Measurements from ENCODE around the gene TCF25. TPM values are rescaled to one million over a fixed set of nuclear protein-coding genes. Genes with fewer than 3 reads are reported as not detected.

TCF25 gene
- total RNA-seq, 4 donors from 2014 or later, result 144 to 266 (median 201) TPM

GRCh38 chr16:89903908-89904515 is 30.6 kb downstream of the TCF25 start:
- WGBS, 2 donors, result 93 to 97% methylated on average over 15 to 19 of the region's 19 CpGs
- H3K4me1 ChIP-seq, result no peaks in the 10 kb centered on the region
- intact Hi-C loops (cut with DNase I), result no loop called here
- TF ChIP-seq POLR2A (IDR thresholded peaks at IDR 0.05) (no peak), CTCF (IDR thresholded peaks at IDR 0.05) (no peak)
- peaks cover 54 to 76% of the 10 kb centered on the region in 2 donors for H3K36me3 ChIP-seq
- no peaks in the 10 kb centered on the region for H3K27me3 ChIP-seq
- H3K9me3 ChIP-seq, result no peaks in the 10 kb centered on the region
- no peak for DNase-seq
- H3K4me3 ChIP-seq (replicated peaks in 1 of 3), result no peak overlapping the region
- H3K27ac ChIP-seq, result no peak overlapping the region

- Histone ChIP-seq H3K4me3 (replicated peaks in 1 of 3) (no peak overlapping the region), H3K27me3 (no peaks in the 10 kb centered on the region), H3K27ac (no peak overlapping the region), H3K9me3 (no peaks in the 10 kb centered on the region), H3K36me3 (peaks cover 48 to 69% of the 10 kb centered on the region in 2 donors), H3K4me1 (no peaks in the 10 kb centered on the region)
- DNase-seq, result no peak
- 82 to 88% methylated on average over 17 to 31 of the region's 31 CpGs for WGBS, 2 donors
- intact Hi-C loops (cut with DNase I), result no loop called here
- TF ChIP-seq CTCF (IDR thresholded peaks at IDR 0.05) (no peak), POLR2A (IDR thresholded peaks at IDR 0.05) (no peak)
These were observed 31.5 kb downstream of the TCF25 start for GRCh38 chr16:89904606-89905510.

DNA sequence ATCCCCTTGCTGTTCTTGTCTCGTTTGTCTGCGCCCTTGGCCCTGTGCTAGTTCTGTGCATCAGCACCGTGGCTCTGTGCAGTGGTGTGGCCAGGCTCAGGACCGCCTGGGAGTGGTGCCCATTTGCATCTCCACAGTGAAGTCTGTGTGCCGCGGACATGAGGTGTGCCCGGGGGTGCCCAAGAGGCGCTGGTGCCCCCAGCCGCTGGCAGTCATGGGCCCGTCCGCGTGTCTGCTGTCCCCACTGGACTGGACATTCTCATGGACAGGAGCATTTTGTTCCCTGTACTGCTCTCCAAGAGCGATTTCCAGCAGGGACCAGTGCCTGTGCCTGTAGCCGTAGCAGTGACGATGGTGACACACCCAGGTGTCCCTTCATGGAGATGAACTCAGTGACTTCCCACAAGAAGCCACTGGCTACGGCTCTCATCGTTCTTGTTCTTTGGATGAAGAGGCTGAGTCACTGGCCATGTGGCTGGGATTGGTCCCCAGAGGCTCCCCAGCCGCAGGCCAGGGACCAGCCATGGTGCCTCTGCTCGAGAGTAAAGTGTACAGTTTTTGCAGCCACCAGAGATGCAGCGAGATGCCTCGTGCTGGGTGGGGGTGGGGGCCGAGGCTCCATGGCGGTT is 32.2 kb downstream of the TCF25 start:
- intact Hi-C loops (cut with DNase I), result no loop called here
- no peaks in the 10 kb centered on the region for H3K4me1 ChIP-seq
- H3K27ac ChIP-seq, result no peak overlapping the region
- DNase-seq, result no peak
- TF ChIP-seq POLR2A (IDR thresholded peaks at IDR 0.05), result no peak
- TF ChIP-seq CTCF (IDR thresholded peaks at IDR 0.05), result no peak
- H3K4me3 ChIP-seq (replicated peaks in 1 of 3), result no peak overlapping the region
- no peaks in the 10 kb centered on the region for H3K27me3 ChIP-seq
- H3K9me3 ChIP-seq, result no peaks in the 10 kb centered on the region
- H3K36me3 ChIP-seq, result peaks cover 44 to 63% of the 10 kb centered on the region in 2 donors
- WGBS, 2 donors, result 91 to 94% methylated on average over 20 to 21 of the region's 23 CpGs

GRCh38 chr16:89906140-89907025 is 33.0 kb downstream of the TCF25 start:
- no peaks in the 10 kb centered on the region for H3K9me3 ChIP-seq
- peaks cover 46 to 65% of the 10 kb centered on the region in 2 donors for H3K36me3 ChIP-seq
- no peaks in the 10 kb centered on the region for H3K27me3 ChIP-seq
- no peak overlapping the region for H3K27ac ChIP-seq
- intact Hi-C loops (cut with DNase I), result no loop called here
- WGBS, 2 donors, result 94 to 96% methylated on average over 17 to 30 of the region's 40 CpGs
- no peak for TF ChIP-seq CTCF (IDR thresholded peaks at IDR 0.05)
- no peak for TF ChIP-seq POLR2A (IDR thresholded peaks at IDR 0.05)
- DNase-seq, result no peak
- no peak overlapping the region for H3K4me3 ChIP-seq (replicated peaks in 1 of 3)
- H3K4me1 ChIP-seq, result no peaks in the 10 kb centered on the region

Measured in thyroid gland (tissue), 4 donors.